A673 (cell line): Measurements from ENCODE around the gene HNRNPA0. TPM values are rescaled to one million over a fixed set of nuclear protein-coding genes. Genes with fewer than 3 reads are reported as not detected.

Experiments used
- BruUV-seq: library from RNA; stranded (reverse); fragments of 400-500 nt; replicated peaks from 2 replicates; lab custom pipeline; 2021; lab: Mats Ljungman, UMichigan
- CTCF ChIA-PET: fragments of 300-600 bp; sonication (Branson Sonifier 250); formaldehyde crosslinking; loops from one replicate; lab custom pipeline; 2022; ENCODE audit warnings: antibody characterized with exemption; lab: Charles Lee
- POLR2A ChIA-PET: fragments of 300-600 bp; sonication (Branson Sonifier 250); formaldehyde crosslinking; loops from one replicate; lab custom pipeline; 2022; ENCODE audit warnings: antibody characterized with exemption; ENCODE audit not compliant: low non-redundant PET; lab: Charles Lee
- DNase-seq: peaks from one replicate; pipeline ENCODE4 v3.0.0-alpha.2; 2015; ENCODE audit warnings: low spot score
- H3K27ac ChIP-seq: fragments of 200-600 bp; sonication (generic); 2 replicates; pipeline ENCODE4 v1.5.1; 2016; ENCODE audit warnings: mixed run types, low read depth, mild to moderate bottlenecking, mixed read lengths, antibody characterized with exemption, low read length; ENCODE audit not compliant: poor library complexity, severe bottlenecking
- H3K27me3 ChIP-seq: fragments of 200-600 bp; sonication (generic); replicated peaks from 2 replicates; pipeline ENCODE4 v1.6.1; 2017; ENCODE audit warnings: mixed run types, low read depth, mild to moderate bottlenecking, mixed read lengths, antibody characterized with exemption, low read length; ENCODE audit not compliant: insufficient read depth, poor library complexity
- H3K36me3 ChIP-seq: fragments of 200-600 bp; sonication (generic); 2 replicates; pipeline ENCODE4 v1.6.1; 2016; ENCODE audit warnings: mixed run types, mild to moderate bottlenecking, mixed read lengths, antibody characterized with exemption, low read length; ENCODE audit not compliant: insufficient read depth, poor library complexity, severe bottlenecking
- H3K4me1 ChIP-seq: fragments of 200-600 bp; sonication (generic); 2 replicates; pipeline ENCODE4 v1.6.1; 2017; ENCODE audit warnings: mixed run types, mild to moderate bottlenecking, mixed read lengths, antibody characterized with exemption, low read length; ENCODE audit not compliant: insufficient read depth, poor library complexity, severe bottlenecking
- H3K4me3 ChIP-seq: fragments of 200-600 bp; sonication (generic); 2 replicates; pipeline ENCODE4 v1.5.1; 2016; ENCODE audit warnings: low read depth, mixed run types, mild to moderate bottlenecking, mixed read lengths, low read length; ENCODE audit not compliant: poor library complexity, severe bottlenecking
- H3K9me3 ChIP-seq: fragments of 200-600 bp; sonication (generic); 2 replicates; pipeline ENCODE4 v1.6.1; 2016; ENCODE audit warnings: mixed run types, low read depth, mild to moderate bottlenecking, mixed read lengths, antibody characterized with exemption, low read length; ENCODE audit not compliant: poor library complexity, severe bottlenecking
- CTCF ChIP-seq: fragments of 300-800, 200-600 bp; sonication (generic); conservative IDR thresholded peaks from 2 replicates; pipeline ENCODE4 v1.5.1; 2017; ENCODE audit warnings: low read depth, mild to moderate bottlenecking, antibody characterized with exemption, low read length, moderate library complexity, mixed read lengths
- EZH2 ChIP-seq: fragments of 200-600 bp; sonication (generic); IDR thresholded peaks from 2 replicates; pipeline ENCODE4 v1.6.1; 2017; ENCODE audit warnings: borderline replicate concordance, low read depth, mild to moderate bottlenecking, mixed read lengths, antibody characterized with exemption, low read length; ENCODE audit not compliant: poor library complexity, severe bottlenecking
- intact Hi-C: fragments of 100-400 bp; cut with micrococcal nuclease; formaldehyde crosslinking; loops from one replicate; pipeline ENCODE4 v1.10.0; 2022; ENCODE audit not compliant: unreplicated experiment
- total RNA-seq: library from RNA; stranded (reverse); gene quantifications from 2 replicates; pipeline ENCODE4 v1.2.3, GENCODE V29; 2021

HNRNPA0 gene
- total RNA-seq, 1 experiment from 2014 or later = 56.2 TPM

- no peak for DNase-seq
- no peaks in the 10 kb centered on the region for H3K27me3 ChIP-seq
- intact Hi-C loops = no loop called here
- no peaks in the 10 kb centered on the region for H3K36me3 ChIP-seq
- BruUV-seq = no TSS peak
- TF ChIP-seq EZH2 (no peak), CTCF (no peak)
- ChIA-PET POLR2A (no interaction called here), CTCF (no interaction called here)
- H3K9me3 ChIP-seq = peaks cover 3% of the 10 kb centered on the region
- H3K27ac ChIP-seq = no peak overlapping the region
- H3K4me3 ChIP-seq = no peak overlapping the region
- no peaks in the 10 kb centered on the region for H3K4me1 ChIP-seq
Measured at GRCh38 chr5:137738947-137739346, 15.2 kb downstream of the HNRNPA0 start.

GRCh38 chr5:137737349-137738131, 16.6 kb downstream of the HNRNPA0 start:
- ChIA-PET POLR2A (no interaction called here), CTCF (no interaction called here)
- BruUV-seq = no TSS peak
- DNase-seq = no peak
- Histone ChIP-seq H3K4me3 (no peak overlapping the region), H3K36me3 (no peaks in the 10 kb centered on the region), H3K27ac (no peak overlapping the region), H3K9me3 (peaks cover 3% of the 10 kb centered on the region), H3K27me3 (no peaks in the 10 kb centered on the region), H3K4me1 (no peaks in the 10 kb centered on the region)
- TF ChIP-seq EZH2 = no peak
- TF ChIP-seq CTCF = no peak
- intact Hi-C loops = no loop called here

- no peaks in the 10 kb centered on the region for H3K4me1 ChIP-seq
- no peak overlapping the region for H3K27ac ChIP-seq
- H3K36me3 ChIP-seq = no peaks in the 10 kb centered on the region
- intact Hi-C loops = no loop called here
- CTCF ChIA-PET = no interaction called here
- POLR2A ChIA-PET = no interaction called here
- no TSS peak for BruUV-seq
- TF ChIP-seq CTCF (no peak), EZH2 (no peak)
- H3K4me3 ChIP-seq = no peak overlapping the region
- H3K9me3 ChIP-seq = peaks cover 3% of the 10 kb centered on the region
- H3K27me3 ChIP-seq = peaks cover 3% of the 10 kb centered on the region
- DNase-seq = no peak
Measured at GRCh38 chr5:137736496-137736895, 17.7 kb downstream of the HNRNPA0 start.
